G401 (cell line): ENCODE results near the gene HS2ST1. TPM values are rescaled to one million over a fixed set of nuclear protein-coding genes. Genes with fewer than 3 reads are reported as not detected.

ENCODE experiments used
- DNase-seq: peaks from one replicate; pipeline ENCODE4 v3.0.0-alpha.2; 2015; ENCODE audit warnings: low spot score
- in situ Hi-C: cut with HindIII; loops from 2 replicates; pipeline ENCODE4 v1.10.0; 2016; ENCODE audit warnings: low sequenced_read_pairs, mixed read lengths
- total RNA-seq: library from RNA; depleted of rRNA; stranded (reverse); fragments of >200 nt; shearing (Covaris generic); gene quantifications from 2 replicates; pipeline ENCODE4 v1.2.3, GENCODE V29; 2014; rRNA removed

Gene HS2ST1
- total RNA-seq, 1 experiment from 2014 or later, result 29.9 TPM

- no peak for DNase-seq
- in situ Hi-C loops, result no loop called here
These were observed 230.0 kb downstream of the HS2ST1 start for GRCh38 chr1:87144316-87144895.

GRCh38 chr1:87144981-87145380, 230.5 kb downstream of the HS2ST1 start:
- in situ Hi-C loops, result no loop called here
- DNase-seq, result no peak

- in situ Hi-C loops, result no loop called here
- no peak for DNase-seq
These were observed 232.1 kb downstream of the HS2ST1 start for GRCh38 chr1:87146538-87146937.

- in situ Hi-C loops, result no loop called here
- no peak for DNase-seq
These were observed 232.6 kb downstream of the HS2ST1 start for GRCh38 chr1:87146986-87147385.

GRCh38 chr1:87147851-87148250, 233.4 kb downstream of the HS2ST1 start:
- in situ Hi-C loops, result no loop called here
- DNase-seq, result no peak

GRCh38 chr1:87148661-87149060, 234.2 kb downstream of the HS2ST1 start:
- no peak for DNase-seq
- in situ Hi-C loops, result no loop called here

- DNase-seq, result no peak
- in situ Hi-C loops, result no loop called here
These were observed 235.0 kb downstream of the HS2ST1 start for GRCh38 chr1:87149241-87150041.

GRCh38 chr1:87150143-87150542, 235.7 kb downstream of the HS2ST1 start:
- in situ Hi-C loops, result no loop called here
- no peak for DNase-seq

GRCh38 chr1:87151500-87152421, 237.3 kb downstream of the HS2ST1 start:
- no peak for DNase-seq
- in situ Hi-C loops, result no loop called here

- in situ Hi-C loops, result no loop called here
- no peak for DNase-seq
These were observed 239.9 kb downstream of the HS2ST1 start for GRCh38 chr1:87154384-87154783.

- DNase-seq, result no peak
- in situ Hi-C loops, result no loop called here
These were observed 240.7 kb downstream of the HS2ST1 start for GRCh38 chr1:87155170-87155569.

GRCh38 chr1:87155648-87156047, 241.2 kb downstream of the HS2ST1 start:
- in situ Hi-C loops, result no loop called here
- DNase-seq, result no peak

- in situ Hi-C loops, result no loop called here
- DNase-seq, result no peak
These were observed 241.7 kb downstream of the HS2ST1 start for GRCh38 chr1:87156124-87156523.

GRCh38 chr1:87159378-87159915, 245.0 kb downstream of the HS2ST1 start:
- DNase-seq, result no peak
- in situ Hi-C loops, result no loop called here

Other genes starting within 250 kb of the HS2ST1 start
- gene SH3GLB1, start 210.1 kb upstream of the HS2ST1 start, total RNA-seq, result 8.7 and 21.7 TPM in 2 replicates
- 220 and 233 TPM in 2 replicates for gene SELENOF, start 509 bp upstream of the HS2ST1 start, total RNA-seq